IPS-18a (cell line): ENCODE results near the gene SUSD4.

ENCODE experiments used
- H3K27ac ChIP-seq: one replicate; pipeline ENCODE4 v1.5.1; 2013; ENCODE audit warnings: low read length
- H3K27me3 ChIP-seq: one replicate; pipeline ENCODE4 v1.6.1; 2013; ENCODE audit warnings: mild to moderate bottlenecking, low read length; ENCODE audit not compliant: control insufficient read depth, insufficient read depth
- H3K36me3 ChIP-seq: one replicate; pipeline ENCODE4 v1.6.1; 2013; ENCODE audit warnings: low read depth, low read length; ENCODE audit not compliant: control insufficient read depth
- H3K4me1 ChIP-seq: one replicate; pipeline ENCODE4 v1.6.1; 2013; ENCODE audit warnings: low read depth, low read length; ENCODE audit not compliant: control insufficient read depth
- H3K4me3 ChIP-seq: one replicate; pipeline ENCODE4 v1.5.1; 2013; ENCODE audit warnings: low read length
- H3K9ac ChIP-seq: one replicate; pipeline ENCODE4 v1.6.1; 2013; ENCODE audit warnings: mild to moderate bottlenecking, low read length, moderate library complexity
- H3K9me3 ChIP-seq: one replicate; pipeline ENCODE4 v1.6.1; 2013; ENCODE audit warnings: low read depth, low read length; ENCODE audit not compliant: control insufficient read depth

The SUSD4 gene

GRCh38 chr1:223352944-223353343 lies 11.0 kb downstream of the SUSD4 start:
- H3K4me1 ChIP-seq: no peaks in the 10 kb centered on the region
- H3K27ac ChIP-seq: no peak overlapping the region
- no peaks in the 10 kb centered on the region for H3K9me3 ChIP-seq
- no peak overlapping the region for H3K9ac ChIP-seq
- no peaks in the 10 kb centered on the region for H3K27me3 ChIP-seq
- no peak overlapping the region for H3K4me3 ChIP-seq
- no peaks in the 10 kb centered on the region for H3K36me3 ChIP-seq

DNA sequence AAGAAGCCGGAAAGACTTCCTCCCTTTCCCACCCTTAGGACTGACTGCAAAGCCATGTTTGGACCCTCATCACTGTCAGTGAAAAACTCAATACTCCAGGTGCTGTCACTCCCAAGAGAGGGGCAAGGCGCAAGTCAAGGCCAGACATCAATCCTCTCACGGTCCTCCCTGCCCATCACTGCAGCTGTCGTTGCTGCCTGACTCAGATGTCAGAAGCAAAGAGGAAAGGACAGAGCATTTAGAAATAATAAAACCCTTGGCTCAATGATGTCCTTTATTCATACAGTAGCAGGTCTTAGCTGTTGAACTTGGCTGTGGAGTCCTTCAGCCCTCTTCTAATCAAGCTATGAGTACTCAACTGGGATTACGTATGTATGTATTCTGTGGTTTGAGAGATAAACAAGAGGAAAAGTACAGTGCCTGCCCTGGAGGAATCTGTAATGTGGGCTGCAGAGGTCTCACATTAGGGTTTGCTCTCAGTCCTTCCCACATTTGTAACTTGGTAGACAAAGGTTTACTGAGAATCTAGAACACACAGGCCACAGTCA lies 13.5 kb downstream of the SUSD4 start:
- H3K9ac ChIP-seq: no peak overlapping the region
- no peak overlapping the region for H3K27ac ChIP-seq
- no peaks in the 10 kb centered on the region for H3K27me3 ChIP-seq
- no peaks in the 10 kb centered on the region for H3K9me3 ChIP-seq
- no peaks in the 10 kb centered on the region for H3K36me3 ChIP-seq
- H3K4me3 ChIP-seq: no peak overlapping the region
- H3K4me1 ChIP-seq: no peaks in the 10 kb centered on the region

- H3K4me1 ChIP-seq: no peaks in the 10 kb centered on the region
- no peaks in the 10 kb centered on the region for H3K27me3 ChIP-seq
- H3K9me3 ChIP-seq: no peaks in the 10 kb centered on the region
- no peaks in the 10 kb centered on the region for H3K36me3 ChIP-seq
- no peak overlapping the region for H3K9ac ChIP-seq
- H3K4me3 ChIP-seq: no peak overlapping the region
- H3K27ac ChIP-seq: no peak overlapping the region
Measured at GRCh38 chr1:223349241-223349640, 14.7 kb downstream of the SUSD4 start.

GRCh38 chr1:223348439-223348838 lies 15.5 kb downstream of the SUSD4 start:
- no peaks in the 10 kb centered on the region for H3K4me1 ChIP-seq
- no peaks in the 10 kb centered on the region for H3K9me3 ChIP-seq
- H3K27me3 ChIP-seq: no peaks in the 10 kb centered on the region
- H3K36me3 ChIP-seq: no peaks in the 10 kb centered on the region
- H3K4me3 ChIP-seq: no peak overlapping the region
- no peak overlapping the region for H3K9ac ChIP-seq
- no peak overlapping the region for H3K27ac ChIP-seq

GRCh38 chr1:223347583-223347982 lies 16.4 kb downstream of the SUSD4 start:
- Histone ChIP-seq H3K36me3 (no peaks in the 10 kb centered on the region), H3K9me3 (no peaks in the 10 kb centered on the region), H3K4me3 (no peak overlapping the region), H3K4me1 (no peaks in the 10 kb centered on the region), H3K27me3 (no peaks in the 10 kb centered on the region), H3K9ac (no peak overlapping the region), H3K27ac (no peak overlapping the region)

- no peak overlapping the region for H3K9ac ChIP-seq
- no peaks in the 10 kb centered on the region for H3K27me3 ChIP-seq
- H3K36me3 ChIP-seq: no peaks in the 10 kb centered on the region
- no peak overlapping the region for H3K27ac ChIP-seq
- no peaks in the 10 kb centered on the region for H3K4me1 ChIP-seq
- no peaks in the 10 kb centered on the region for H3K9me3 ChIP-seq
- H3K4me3 ChIP-seq: no peak overlapping the region
Measured at GRCh38 chr1:223346311-223346710, 17.7 kb downstream of the SUSD4 start.

DNA sequence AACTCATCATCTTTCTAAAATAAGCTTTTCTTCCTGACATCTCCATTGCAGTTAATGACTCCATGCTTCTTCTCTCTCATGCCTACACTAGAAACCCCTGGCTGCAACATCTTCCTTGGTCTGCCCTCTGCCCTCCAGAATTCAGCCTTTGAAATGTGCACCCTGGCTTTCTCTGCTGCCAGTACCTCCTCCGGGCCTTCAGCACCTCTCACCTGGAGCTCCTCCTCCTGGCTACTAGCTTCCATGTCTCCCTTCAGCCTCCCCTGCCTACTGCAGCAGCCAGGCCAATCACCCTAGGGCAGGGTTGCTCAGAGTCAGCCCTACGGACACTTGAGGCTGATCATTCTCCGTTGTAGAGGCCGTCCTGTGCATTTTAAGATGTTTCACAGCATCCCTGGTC lies 18.3 kb downstream of the SUSD4 start:
- Histone ChIP-seq H3K27ac (no peak overlapping the region), H3K36me3 (no peaks in the 10 kb centered on the region), H3K4me3 (no peak overlapping the region), H3K9ac (no peak overlapping the region), H3K27me3 (no peaks in the 10 kb centered on the region), H3K9me3 (no peaks in the 10 kb centered on the region), H3K4me1 (no peaks in the 10 kb centered on the region)

- Histone ChIP-seq H3K9ac (no peak overlapping the region), H3K4me1 (no peaks in the 10 kb centered on the region), H3K27me3 (no peaks in the 10 kb centered on the region), H3K9me3 (no peaks in the 10 kb centered on the region), H3K36me3 (no peaks in the 10 kb centered on the region), H3K27ac (no peak overlapping the region), H3K4me3 (no peak overlapping the region)
Measured at GRCh38 chr1:223344491-223344890, 19.5 kb downstream of the SUSD4 start.

- Histone ChIP-seq H3K27ac (no peak overlapping the region), H3K4me3 (no peak overlapping the region), H3K9me3 (no peaks in the 10 kb centered on the region), H3K9ac (no peak overlapping the region), H3K4me1 (no peaks in the 10 kb centered on the region), H3K27me3 (no peaks in the 10 kb centered on the region), H3K36me3 (no peaks in the 10 kb centered on the region)
Measured at GRCh38 chr1:223343692-223344091, 20.3 kb downstream of the SUSD4 start.

- no peaks in the 10 kb centered on the region for H3K4me1 ChIP-seq
- H3K27ac ChIP-seq: no peak overlapping the region
- H3K9me3 ChIP-seq: no peaks in the 10 kb centered on the region
- H3K4me3 ChIP-seq: no peak overlapping the region
- H3K27me3 ChIP-seq: no peaks in the 10 kb centered on the region
- no peaks in the 10 kb centered on the region for H3K36me3 ChIP-seq
- H3K9ac ChIP-seq: no peak overlapping the region
Measured at GRCh38 chr1:223341121-223341520, 22.9 kb downstream of the SUSD4 start.

DNA sequence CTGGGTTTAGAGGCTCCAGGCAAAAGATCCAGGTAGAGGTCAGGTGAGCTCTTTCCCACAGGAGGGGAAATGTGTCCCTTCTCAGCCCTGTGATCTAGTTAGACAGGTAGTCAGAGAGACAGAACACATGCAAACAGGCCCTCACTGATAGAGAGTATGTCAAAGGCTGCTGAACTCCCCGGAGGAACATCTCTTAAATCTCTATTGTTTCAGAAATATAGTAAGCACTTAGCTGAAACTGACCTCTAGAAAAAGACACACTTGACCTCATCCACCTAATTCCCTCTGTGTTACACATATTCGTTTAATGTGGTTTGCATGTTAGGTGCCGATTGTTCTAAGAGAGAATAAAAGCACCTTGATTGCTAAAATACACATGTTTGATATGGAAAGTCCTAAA lies 23.3 kb downstream of the SUSD4 start:
- no peak overlapping the region for H3K4me3 ChIP-seq
- H3K4me1 ChIP-seq: no peaks in the 10 kb centered on the region
- H3K9me3 ChIP-seq: no peaks in the 10 kb centered on the region
- H3K36me3 ChIP-seq: no peaks in the 10 kb centered on the region
- no peaks in the 10 kb centered on the region for H3K27me3 ChIP-seq
- H3K9ac ChIP-seq: no peak overlapping the region
- H3K27ac ChIP-seq: no peak overlapping the region

DNA sequence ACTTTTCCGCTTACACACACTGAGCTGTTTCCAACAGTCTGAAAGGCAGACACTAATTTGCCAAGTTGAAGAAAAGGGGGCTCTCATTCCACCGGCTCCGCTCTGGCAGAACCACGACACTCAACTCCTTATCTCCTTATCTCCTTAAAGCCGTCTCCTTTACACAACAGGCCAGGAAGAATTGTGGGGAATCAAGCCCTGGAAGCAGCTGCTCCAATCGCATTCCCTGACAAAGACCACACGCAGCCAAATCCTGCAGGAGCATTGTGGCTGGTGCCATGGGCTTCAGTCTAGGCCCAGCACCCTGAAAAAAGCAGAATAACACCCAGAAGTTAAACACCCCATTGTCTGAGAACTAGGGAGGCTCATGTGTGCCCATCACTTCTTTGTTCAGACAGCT lies 24.1 kb downstream of the SUSD4 start:
- no peaks in the 10 kb centered on the region for H3K9me3 ChIP-seq
- no peak overlapping the region for H3K4me3 ChIP-seq
- no peak overlapping the region for H3K27ac ChIP-seq
- H3K9ac ChIP-seq: no peak overlapping the region
- H3K27me3 ChIP-seq: no peaks in the 10 kb centered on the region
- H3K36me3 ChIP-seq: no peaks in the 10 kb centered on the region
- H3K4me1 ChIP-seq: no peaks in the 10 kb centered on the region
